ENCODE results near the gene VWF. TPM values are rescaled to one million over a fixed set of nuclear protein-coding genes. Genes with fewer than 3 reads are reported as not detected.

VWF gene
- total RNA-seq, 2 donors from 2014 or later = 164 to 251 TPM

DNA sequence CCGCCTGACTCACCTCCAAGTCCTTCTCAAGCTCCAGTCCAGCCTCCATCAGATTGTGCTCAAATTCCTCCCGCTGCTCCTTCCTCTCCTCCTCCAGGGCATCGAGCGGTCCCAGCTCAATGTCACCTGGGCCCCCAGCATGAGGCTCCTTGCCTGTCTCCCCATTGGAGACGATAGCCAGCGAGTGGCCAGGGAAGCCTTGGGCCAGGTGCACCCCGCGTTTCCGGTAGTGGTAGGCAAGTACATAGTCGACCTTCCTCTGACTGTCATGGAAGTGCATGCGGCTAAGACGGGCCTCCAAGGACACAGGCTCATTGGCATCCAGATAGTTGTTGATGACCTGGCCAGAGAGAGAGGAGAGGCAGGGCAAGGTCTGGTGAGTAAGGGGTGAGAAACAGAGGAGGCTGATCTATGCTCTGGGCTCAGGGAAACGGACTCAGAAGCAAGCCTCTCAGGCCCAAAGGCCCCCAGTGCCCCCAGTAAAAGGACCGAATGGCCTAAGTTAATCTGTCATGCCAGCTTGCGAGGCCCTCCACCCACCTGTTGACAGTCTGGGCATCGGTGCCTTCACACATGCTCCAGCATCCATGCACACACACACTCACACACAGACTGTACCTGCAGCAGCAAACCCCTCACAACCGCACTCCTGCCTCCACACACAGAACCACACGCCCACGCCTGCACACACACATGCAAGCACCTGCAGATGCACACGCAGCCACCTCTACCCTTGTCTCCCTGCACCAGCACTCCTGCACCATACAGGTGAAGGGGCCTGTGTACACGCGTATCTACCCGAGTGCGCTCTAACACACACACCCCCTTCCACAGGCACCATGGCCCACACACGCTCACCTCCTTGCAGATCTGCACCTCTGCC, 203.2 kb downstream of the VWF start:
- TF ChIP-seq, protein P1, sequence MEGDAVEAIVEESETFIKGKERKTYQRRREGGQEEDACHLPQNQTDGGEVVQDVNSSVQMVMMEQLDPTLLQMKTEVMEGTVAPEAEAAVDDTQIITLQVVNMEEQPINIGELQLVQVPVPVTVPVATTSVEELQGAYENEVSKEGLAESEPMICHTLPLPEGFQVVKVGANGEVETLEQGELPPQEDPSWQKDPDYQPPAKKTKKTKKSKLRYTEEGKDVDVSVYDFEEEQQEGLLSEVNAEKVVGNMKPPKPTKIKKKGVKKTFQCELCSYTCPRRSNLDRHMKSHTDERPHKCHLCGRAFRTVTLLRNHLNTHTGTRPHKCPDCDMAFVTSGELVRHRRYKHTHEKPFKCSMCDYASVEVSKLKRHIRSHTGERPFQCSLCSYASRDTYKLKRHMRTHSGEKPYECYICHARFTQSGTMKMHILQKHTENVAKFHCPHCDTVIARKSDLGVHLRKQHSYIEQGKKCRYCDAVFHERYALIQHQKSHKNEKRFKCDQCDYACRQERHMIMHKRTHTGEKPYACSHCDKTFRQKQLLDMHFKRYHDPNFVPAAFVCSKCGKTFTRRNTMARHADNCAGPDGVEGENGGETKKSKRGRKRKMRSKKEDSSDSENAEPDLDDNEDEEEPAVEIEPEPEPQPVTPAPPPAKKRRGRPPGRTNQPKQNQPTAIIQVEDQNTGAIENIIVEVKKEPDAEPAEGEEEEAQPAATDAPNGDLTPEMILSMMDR (IDR thresholded peaks at IDR 0.05) = no peak
- no peak overlapping the region for H3K4me3 ChIP-seq
- no peaks in the 10 kb centered on the region for H3K27me3 ChIP-seq (replicated peaks; ENCODE audit: insufficient read depth)
- H3K27ac ChIP-seq = no peak overlapping the region
- H3K36me3 ChIP-seq = no peaks in the 10 kb centered on the region
- no peak for DNase-seq (ENCODE audit: low spot score)
- no peaks in the 10 kb centered on the region for H3K9me3 ChIP-seq
- H3K4me1 ChIP-seq (ENCODE audit: control insufficient read depth in 1 of 2, low read depth in 2 of 2) = no peaks in the 10 kb centered on the region
- ATAC-seq (ENCODE audit: insufficient number of reproducible peaks, low FRiP score, low read depth) = no peak

DNA sequence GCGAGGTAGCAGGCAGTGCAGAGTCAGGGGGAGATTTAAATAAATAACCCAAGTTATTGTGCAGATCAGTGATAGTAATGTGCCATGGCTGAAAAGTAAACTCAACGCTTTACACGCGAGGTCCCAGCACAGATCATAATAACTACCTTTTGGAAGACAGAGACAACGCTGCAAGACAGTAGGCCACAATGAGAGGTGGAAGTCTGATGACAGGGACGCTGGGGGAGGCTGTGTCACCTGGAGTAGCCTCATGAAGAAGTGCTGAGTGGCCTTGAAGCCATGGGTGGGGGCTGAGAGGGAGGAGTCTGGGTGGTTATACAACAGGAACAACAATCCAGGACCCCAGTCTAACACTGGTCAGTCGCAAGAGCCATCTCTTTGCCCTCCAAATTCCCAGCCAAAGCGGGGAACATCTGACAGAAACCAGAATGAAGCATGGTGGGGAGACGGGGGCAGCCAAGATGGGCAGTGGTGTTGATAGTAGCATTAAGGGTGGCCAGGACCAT, 207.6 kb downstream of the VWF start:
- Histone ChIP-seq H3K4me3 (no peak overlapping the region), H3K4me1 (ENCODE audit: control insufficient read depth in 1 of 2, low read depth in 2 of 2) (no peaks in the 10 kb centered on the region), H3K36me3 (no peaks in the 10 kb centered on the region), H3K27me3 (replicated peaks; ENCODE audit: insufficient read depth) (no peaks in the 10 kb centered on the region), H3K9me3 (no peaks in the 10 kb centered on the region), H3K27ac (no peak overlapping the region)
- TF ChIP-seq, protein P1 (IDR thresholded peaks at IDR 0.05) = no peak
- ATAC-seq (ENCODE audit: insufficient number of reproducible peaks, low FRiP score, low read depth) = no peak
- no peak for DNase-seq (ENCODE audit: low spot score)

DNA sequence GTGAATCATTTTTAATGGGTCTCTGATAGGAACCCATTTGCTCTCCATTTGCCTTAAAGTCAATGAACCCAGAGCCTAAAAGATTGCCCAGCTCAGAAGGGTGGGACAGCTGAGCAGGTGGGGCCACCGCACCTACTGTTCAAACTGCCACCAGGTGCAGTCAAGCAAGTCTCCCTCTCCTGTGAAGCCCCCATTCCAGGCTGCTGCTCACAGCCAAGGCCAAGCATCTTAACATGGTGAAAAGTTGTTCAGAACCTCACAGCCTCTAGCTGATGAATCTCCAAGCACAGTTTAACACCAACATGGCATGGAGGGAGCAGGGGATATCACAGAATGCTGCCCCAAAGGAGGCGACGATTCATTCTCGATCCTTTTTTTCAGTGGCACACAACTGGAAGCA, 209.0 kb downstream of the VWF start:
- TF ChIP-seq, protein P1 (IDR thresholded peaks at IDR 0.05) = no peak
- no peak for DNase-seq (ENCODE audit: low spot score)
- no peak for ATAC-seq (ENCODE audit: insufficient number of reproducible peaks, low FRiP score, low read depth)
- H3K27ac ChIP-seq = no peak overlapping the region
- H3K27me3 ChIP-seq (replicated peaks; ENCODE audit: insufficient read depth) = no peaks in the 10 kb centered on the region
- H3K4me3 ChIP-seq = no peak overlapping the region
- no peaks in the 10 kb centered on the region for H3K4me1 ChIP-seq (ENCODE audit: control insufficient read depth in 1 of 2, low read depth in 2 of 2)
- H3K9me3 ChIP-seq = no peaks in the 10 kb centered on the region
- H3K36me3 ChIP-seq = no peaks in the 10 kb centered on the region

DNA sequence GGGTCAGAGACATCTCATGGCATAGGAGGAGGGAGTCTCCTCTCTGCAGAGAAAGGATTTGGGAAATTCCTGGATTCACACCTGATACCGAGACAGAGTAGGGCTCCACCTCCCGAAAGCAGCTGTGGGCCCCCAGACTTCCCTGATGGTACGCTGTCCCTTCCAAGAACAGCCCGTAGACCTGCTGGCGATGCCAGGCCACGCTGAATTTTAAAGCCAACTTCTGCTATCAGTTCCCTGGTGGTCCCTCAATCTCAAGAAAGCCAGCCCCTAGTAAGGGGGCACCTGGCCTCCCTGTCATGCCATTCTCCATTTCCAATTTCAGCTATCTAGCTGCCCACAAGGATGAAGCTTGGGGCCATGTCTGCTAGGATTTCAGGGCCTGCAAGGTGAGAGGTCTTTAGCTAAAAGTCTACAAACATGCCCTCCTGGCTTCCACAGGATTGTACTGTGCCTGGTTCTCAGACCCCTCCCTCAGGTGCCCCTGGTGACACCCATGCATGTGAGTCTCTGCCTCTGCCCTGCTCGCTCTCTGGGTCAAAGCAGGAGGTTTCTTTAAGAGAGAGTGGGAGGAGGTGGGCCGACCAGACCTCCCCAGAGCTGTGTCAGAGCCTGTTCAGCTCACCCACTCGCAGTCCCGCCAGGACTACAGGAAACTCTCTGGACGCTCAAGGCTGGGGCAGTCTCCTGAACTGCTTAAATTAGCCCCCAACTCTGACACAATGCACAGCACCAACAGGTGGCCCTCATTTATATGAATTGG, 209.9 kb downstream of the VWF start:
- no peaks in the 10 kb centered on the region for H3K9me3 ChIP-seq
- H3K27ac ChIP-seq = no peak overlapping the region
- H3K36me3 ChIP-seq = no peaks in the 10 kb centered on the region
- no peak for ATAC-seq (ENCODE audit: insufficient number of reproducible peaks, low FRiP score, low read depth)
- no peak for DNase-seq (ENCODE audit: low spot score)
- H3K27me3 ChIP-seq (replicated peaks; ENCODE audit: insufficient read depth) = no peaks in the 10 kb centered on the region
- TF ChIP-seq, protein P1 (IDR thresholded peaks at IDR 0.05) = no peak
- no peak overlapping the region for H3K4me3 ChIP-seq
- no peaks in the 10 kb centered on the region for H3K4me1 ChIP-seq (ENCODE audit: control insufficient read depth in 1 of 2, low read depth in 2 of 2)

DNA sequence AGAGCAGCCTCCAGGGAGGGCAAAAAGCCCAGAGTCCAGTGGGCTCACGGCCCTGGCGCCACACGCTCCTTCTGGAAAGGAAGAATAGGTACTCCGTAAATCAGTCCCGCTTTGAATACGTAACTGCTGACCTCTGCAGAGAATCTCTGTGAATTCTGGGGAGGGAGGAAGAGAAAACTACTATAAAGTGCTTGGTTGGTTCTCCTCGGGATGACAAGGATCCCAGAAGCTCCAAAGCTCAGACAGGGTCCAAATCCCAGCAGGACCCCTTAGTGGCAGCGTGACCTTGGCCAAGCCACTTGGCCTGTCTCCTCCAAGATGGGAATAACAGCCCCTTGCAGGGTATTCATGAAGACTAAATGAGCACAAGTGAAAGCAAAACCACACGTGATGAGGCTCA, 211.1 kb downstream of the VWF start:
- H3K9me3 ChIP-seq = no peaks in the 10 kb centered on the region
- ATAC-seq (ENCODE audit: insufficient number of reproducible peaks, low FRiP score, low read depth) = no peak
- no peak for DNase-seq (ENCODE audit: low spot score)
- no peak overlapping the region for H3K4me3 ChIP-seq
- H3K36me3 ChIP-seq = no peaks in the 10 kb centered on the region
- no peaks in the 10 kb centered on the region for H3K4me1 ChIP-seq (ENCODE audit: control insufficient read depth in 1 of 2, low read depth in 2 of 2)
- H3K27ac ChIP-seq = no peak overlapping the region
- TF ChIP-seq, protein P1 (IDR thresholded peaks at IDR 0.05) = no peak
- H3K27me3 ChIP-seq (replicated peaks; ENCODE audit: insufficient read depth) = no peaks in the 10 kb centered on the region
